BJ (cell line): ENCODE data around the gene ILF3. TPM values are rescaled to one million over a fixed set of nuclear protein-coding genes. Genes with fewer than 3 reads are reported as not detected.
A peak's percentile ranks its signal among the peaks of the same experiment; 100 is the strongest.

Source experiments
- CTCF ChIA-PET: fragments of 350-600 bp; formaldehyde crosslinking; extraction: SDS; loops from one replicate; lab custom pipeline; 2021; ENCODE audit warnings: antibody characterized with exemption, inconsistent platforms; lab: Yijun Ruan, JAX
- POLR2A ChIA-PET: fragments of 300-600 bp; sonication (Branson Sonifier 250); formaldehyde crosslinking; extraction: SDS; loops from one replicate; lab custom pipeline; 2021; ENCODE audit warnings: antibody characterized with exemption; lab: Charles Lee
- DNase-seq: peaks from one replicate; pipeline ENCODE4 v3.0.0-alpha.2; 2011; ENCODE audit warnings: low read depth
- H3K27me3 ChIP-seq: 2 replicates; pipeline ENCODE4 v1.6.0; 2011; ENCODE audit warnings: low read length; ENCODE audit not compliant: control insufficient read depth, insufficient read depth
- H3K36me3 ChIP-seq: 2 replicates; pipeline ENCODE4 v1.5.1; 2011; ENCODE audit warnings: low read length; ENCODE audit not compliant: control insufficient read depth, insufficient read depth
- H3K4me3 ChIP-seq: 2 replicates; pipeline ENCODE4 v1.5.1; 2011; ENCODE audit warnings: low read depth, mild to moderate bottlenecking, control low read depth, low read length
- polyA plus RNA-seq: library from polyadenylated mRNA; depleted of rRNA; stranded (reverse); fragments of >200 nt; gene quantifications from 2 replicates; pipeline ENCODE4 v1.2.3, GENCODE V29; 2011
- TF ChIP-seq, protein P1 (sequence below): IDR thresholded peaks from 2 replicates; pipeline ENCODE4 v1.5.1; 2011; ENCODE audit warnings: low read depth, mild to moderate bottlenecking, control low read depth, inconsistent platforms, low read length, moderate library complexity; ENCODE audit not compliant: insufficient read depth

The ILF3 gene
- polyA plus RNA-seq, 1 experiment, result 148 TPM

DNA sequence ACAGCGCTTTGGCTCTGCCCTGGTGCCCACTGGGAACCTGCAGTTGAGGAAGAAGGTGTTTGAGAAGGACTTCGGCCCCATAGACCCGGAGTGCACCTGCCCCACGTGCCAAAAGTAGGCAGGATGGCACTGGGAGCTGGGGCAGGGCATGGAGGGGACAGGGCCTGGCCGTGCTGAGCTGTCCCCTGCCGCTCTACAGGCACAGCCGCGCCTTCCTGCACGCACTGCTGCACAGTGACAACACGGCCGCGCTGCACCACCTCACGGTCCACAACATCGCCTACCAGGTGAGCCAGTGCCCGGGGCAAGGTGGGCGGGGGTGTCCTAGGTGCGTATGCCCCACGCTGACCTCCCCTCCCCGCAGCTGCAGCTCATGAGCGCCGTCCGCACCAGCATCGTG lies 58.6 kb downstream of the ILF3 start:
- TF ChIP-seq, protein P1, sequence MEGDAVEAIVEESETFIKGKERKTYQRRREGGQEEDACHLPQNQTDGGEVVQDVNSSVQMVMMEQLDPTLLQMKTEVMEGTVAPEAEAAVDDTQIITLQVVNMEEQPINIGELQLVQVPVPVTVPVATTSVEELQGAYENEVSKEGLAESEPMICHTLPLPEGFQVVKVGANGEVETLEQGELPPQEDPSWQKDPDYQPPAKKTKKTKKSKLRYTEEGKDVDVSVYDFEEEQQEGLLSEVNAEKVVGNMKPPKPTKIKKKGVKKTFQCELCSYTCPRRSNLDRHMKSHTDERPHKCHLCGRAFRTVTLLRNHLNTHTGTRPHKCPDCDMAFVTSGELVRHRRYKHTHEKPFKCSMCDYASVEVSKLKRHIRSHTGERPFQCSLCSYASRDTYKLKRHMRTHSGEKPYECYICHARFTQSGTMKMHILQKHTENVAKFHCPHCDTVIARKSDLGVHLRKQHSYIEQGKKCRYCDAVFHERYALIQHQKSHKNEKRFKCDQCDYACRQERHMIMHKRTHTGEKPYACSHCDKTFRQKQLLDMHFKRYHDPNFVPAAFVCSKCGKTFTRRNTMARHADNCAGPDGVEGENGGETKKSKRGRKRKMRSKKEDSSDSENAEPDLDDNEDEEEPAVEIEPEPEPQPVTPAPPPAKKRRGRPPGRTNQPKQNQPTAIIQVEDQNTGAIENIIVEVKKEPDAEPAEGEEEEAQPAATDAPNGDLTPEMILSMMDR, result no peak
- peaks cover 13% of the 10 kb centered on the region for H3K36me3 ChIP-seq
- ChIA-PET POLR2A (no interaction called here), CTCF (interaction anchor here (1.7 kb wide), 1 partner anchor 152 kb away, joined by 4 read pairs; no protein-coding TSS in a partner anchor)
- DNase-seq, result no peak
- no peaks in the 10 kb centered on the region for H3K27me3 ChIP-seq
- H3K4me3 ChIP-seq, result no peak overlapping the region

DNA sequence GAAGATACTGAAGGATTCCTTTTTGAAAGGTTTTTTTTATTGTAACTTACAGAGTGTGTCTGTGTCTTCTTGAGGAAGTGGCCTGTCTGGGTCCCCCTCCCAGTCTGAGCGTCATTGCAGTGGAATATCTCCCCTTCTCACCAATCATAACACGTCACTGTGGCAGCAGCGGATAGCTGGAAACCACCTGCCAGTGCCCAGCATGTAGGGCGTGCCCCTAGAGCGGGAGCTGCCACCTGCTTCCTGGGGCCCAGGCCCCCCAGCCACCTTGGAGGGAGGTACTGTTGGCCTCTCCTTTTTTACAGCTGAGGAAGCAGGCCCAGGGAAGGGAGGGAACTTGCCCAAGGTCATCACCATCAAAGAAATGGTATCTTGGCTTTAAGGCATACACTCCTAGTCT lies 59.2 kb downstream of the ILF3 start:
- ChIA-PET POLR2A (no interaction called here), CTCF (interaction anchor here (1.3 to 7.2 kb wide), 2 partner anchors 140 to 152 kb away, joined by 3 to 121 read pairs; no protein-coding TSS in a partner anchor)

DNA sequence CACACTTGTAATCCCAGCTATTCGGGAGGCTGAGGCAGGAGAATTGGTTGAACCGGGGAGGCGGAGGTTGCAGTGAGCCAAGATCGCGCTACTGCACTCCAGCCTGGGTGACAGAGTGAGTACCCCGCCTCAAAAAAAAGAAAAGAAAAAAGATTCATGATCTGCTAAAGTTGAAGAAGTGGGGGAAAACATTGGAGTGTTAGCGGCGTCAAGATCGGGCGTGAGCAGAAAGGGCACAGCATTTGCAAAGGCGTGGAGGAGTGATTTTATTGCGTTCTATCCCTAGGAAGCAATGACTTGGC lies 62.9 kb downstream of the ILF3 start:
- H3K4me3 ChIP-seq, result no peak overlapping the region
- H3K36me3 ChIP-seq, result peaks cover 8% of the 10 kb centered on the region
- ChIA-PET POLR2A (no interaction called here), CTCF (interaction anchor here (0.6 to 7.2 kb wide), 35 partner anchors 8 to 350 kb away, joined by 3 to 121 read pairs (median 5); partner anchors contain the start of genes CDC37, QTRT1 and TMED1)
- DNase-seq, result no peak
- H3K27me3 ChIP-seq, result no peaks in the 10 kb centered on the region
- TF ChIP-seq, protein P1, result no peak

More for the DNA sequence above, 59.2 kb downstream of the ILF3 start:
- Histone ChIP-seq H3K27me3 (no peaks in the 10 kb centered on the region), H3K4me3 (no peak overlapping the region), H3K36me3 (peaks cover 11% of the 10 kb centered on the region)
- no peak for DNase-seq
- TF ChIP-seq, protein P1, result no peak

DNA sequence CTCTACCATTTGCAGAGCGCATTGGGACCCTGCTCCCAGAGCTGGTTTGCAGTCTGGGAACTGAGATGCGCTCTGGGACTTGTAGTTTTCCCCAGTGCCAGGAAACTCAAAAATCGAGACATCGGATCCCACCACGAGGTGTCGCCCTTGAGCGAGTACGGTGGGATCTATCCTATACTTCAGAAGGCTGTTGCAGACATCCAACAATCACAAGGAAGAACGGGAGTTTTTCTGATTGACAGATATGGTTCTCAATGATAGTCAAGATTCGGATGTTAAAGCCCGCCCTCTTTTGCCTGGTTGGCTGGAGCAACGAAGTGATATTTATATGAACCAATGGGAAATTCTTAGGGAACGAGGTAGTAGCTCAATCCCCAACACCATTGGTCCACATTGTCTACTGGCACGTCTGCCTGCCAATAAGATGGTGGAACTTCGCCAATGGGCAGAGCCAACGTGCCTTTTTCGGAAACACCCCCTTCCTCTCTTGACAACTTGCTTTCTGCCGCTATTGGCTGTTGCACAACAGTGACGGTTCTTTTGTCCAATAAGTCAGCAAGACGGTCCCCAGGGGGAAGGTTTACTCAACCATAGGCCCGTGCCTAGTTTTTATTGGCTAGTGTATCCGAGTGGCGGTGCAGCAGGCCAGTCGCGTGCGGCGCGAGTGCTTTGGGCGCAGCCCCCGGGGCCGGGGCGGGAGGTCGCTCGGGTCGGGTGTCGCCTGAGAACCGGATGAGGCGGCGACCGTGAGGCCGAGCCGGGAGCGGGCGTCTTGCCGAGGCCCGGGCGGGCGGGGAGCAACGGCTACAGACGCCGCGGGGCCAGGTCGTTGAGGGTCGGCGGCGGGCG lies 63.4 kb downstream of the ILF3 start, which contains the start of gene DNM2:
DNM2 (plus strand) TSS at position 724 of the 849 bp plus-strand sequence. CDS start 164 bp downstream, outside the sequence.
- peaks cover 6% of the 10 kb centered on the region for H3K36me3 ChIP-seq

More for the DNA sequence above, 63.4 kb downstream of the ILF3 start, which contains the start of gene DNM2:
- Histone ChIP-seq H3K4me3 (peak within 1 kb of the TSS; percentile 53), H3K27me3 (no peaks in the 10 kb centered on the region)
- TF ChIP-seq, protein P1, result peak; percentile 80
- POLR2A ChIA-PET, result interaction anchor here (0.5 to 0.6 kb wide), 2 partner anchors 111 to 118 kb away, joined by 3 read pairs; partner anchors contain the start of gene TMED1
- DNase-seq, result peak; percentile 100
- CTCF ChIA-PET, result interaction anchor here (0.6 to 7.2 kb wide), 42 partner anchors 9 to 349 kb away, joined by 3 to 121 read pairs (median 4); partner anchors contain the start of genes CDC37, QTRT1 and TMED1
